Suppressor macrophage treated with lipopolysaccharide for 4 hours (primary cell): ENCODE data around the gene MAGI2.
A peak's percentile ranks its signal among the peaks of the same experiment; 100 is the strongest.

Experiments
- DNase-seq: peaks from one replicate; pipeline ENCODE4 v3.0.0-alpha.2; 2020

MAGI2 gene

GRCh38 chr7:78148166-78148894, 1305.1 kb downstream of the MAGI2 start:
- DNase-seq: no peak

DNA sequence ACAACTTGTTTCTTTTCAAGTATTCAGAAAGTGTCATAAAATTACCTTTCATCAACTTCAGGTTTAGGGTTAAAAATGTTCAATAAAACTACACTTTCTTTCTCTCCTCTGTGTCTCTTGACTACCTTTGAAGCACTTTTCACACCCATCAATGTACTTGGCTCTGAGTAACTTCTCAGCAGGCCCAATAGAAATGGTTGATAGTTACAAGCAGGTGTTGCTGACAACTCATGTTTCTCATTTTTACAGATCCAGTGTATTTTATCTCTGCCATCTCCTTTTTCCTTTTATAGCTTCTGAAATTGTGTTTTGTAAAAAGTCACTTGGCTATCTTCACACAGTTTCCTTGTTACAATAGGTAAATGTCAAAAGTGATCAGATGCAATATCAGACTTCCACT, 1306.9 kb downstream of the MAGI2 start:
- DNase-seq: no peak

GRCh38 chr7:78143661-78144060, 1309.8 kb downstream of the MAGI2 start:
- DNase-seq: no peak

DNA sequence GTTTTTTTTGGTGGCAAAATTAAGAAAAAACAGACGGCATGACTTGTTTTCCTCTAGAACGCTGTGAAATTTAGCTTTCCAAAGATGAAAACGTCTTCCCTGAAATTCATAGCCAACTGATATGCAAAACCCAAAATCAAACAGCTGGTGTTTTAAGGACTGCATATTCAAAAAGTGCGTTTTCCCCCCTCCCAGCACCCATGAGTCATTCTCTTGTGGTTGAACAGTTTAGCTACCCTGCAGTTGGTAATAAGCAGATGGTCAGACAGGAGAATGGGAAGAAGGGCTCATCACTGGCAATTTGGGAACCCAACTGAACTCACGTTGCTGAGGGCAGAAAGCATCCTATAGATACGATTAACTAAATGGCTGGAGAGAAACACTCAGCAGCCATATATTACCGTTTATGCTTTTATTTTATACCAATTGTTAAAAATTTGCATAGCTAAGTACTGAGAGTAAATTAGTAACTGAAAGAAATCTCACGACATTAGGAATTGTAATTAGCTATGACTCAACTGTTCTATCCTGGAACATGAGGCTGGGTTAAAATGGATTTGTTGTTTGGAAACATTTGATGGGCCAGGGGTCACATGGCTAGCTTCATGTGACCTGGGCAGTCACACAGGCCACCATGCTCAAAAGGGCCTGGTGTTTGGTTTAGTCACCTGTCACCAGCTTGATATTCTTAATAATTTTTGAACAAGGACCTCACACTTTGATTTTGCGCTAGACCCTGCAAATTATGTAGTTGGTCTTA, 1311.8 kb downstream of the MAGI2 start:
- no peak for DNase-seq

DNA sequence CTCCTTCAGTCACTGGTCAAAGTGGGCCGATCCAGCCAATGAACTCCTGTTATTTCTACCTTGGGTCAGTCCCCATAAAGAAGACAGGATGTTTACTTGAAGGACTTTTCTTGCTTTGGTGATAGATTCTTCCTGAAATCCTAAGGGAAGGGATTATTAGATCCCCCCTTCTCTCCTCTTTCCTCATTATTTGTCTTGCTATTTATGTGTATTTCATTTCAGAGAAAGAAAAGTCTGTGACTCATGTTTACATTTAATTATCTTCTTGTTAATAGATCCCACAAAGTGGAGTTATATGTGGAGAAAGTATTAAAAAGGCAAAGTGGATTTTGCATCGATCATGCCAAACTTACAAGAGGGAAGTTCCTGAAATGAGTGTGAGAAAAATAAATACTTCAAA, 1313.4 kb downstream of the MAGI2 start:
- no peak for DNase-seq

DNA sequence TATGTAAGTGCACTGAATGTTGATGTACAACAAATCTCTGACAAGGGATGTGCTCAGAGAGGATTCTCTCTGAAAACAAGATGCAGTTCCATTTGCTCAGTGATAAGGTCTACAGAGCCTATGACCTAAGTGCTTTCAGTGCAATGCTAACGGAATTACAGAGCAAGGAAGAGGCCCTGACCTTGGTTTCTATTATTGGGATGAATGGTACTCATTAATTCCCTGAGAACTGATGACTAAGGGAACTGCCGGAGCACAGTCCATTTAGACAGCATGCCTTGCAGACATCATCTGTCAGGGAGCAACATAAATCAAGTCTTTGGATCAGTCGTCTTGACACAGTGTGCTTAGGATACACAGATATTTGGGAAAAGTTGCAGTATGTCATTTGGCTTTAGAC, 1314.1 kb downstream of the MAGI2 start:
- DNase-seq: no peak

- no peak for DNase-seq
Observed at GRCh38 chr7:78134774-78135173, 1318.7 kb downstream of the MAGI2 start.

- DNase-seq: no peak
Observed at GRCh38 chr7:78134256-78134655, 1319.2 kb downstream of the MAGI2 start.

GRCh38 chr7:78130446-78131215, 1322.8 kb downstream of the MAGI2 start:
- DNase-seq: no peak

DNA sequence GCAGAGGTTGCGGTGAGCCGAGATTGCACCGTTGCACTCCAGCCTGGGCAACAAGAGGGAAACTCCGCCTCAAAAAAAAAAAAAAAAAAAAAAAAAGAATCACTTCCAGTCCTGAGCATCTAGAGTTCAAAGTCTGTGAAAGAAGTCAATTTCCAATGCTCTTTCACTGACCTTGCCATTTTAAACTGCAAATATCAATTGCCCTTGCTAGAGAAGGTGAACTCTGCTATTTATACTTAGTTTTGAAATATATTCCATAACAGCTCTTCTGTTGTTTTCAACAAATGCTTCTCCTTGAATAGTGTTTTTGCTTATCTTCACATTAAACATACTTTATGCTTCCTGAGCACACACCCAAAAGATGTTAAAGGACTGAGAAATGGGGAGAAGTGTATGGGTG, 1323.6 kb downstream of the MAGI2 start:
- no peak for DNase-seq

- DNase-seq: no peak
Observed at GRCh38 chr7:78127009-78127408, 1326.5 kb downstream of the MAGI2 start.

DNA sequence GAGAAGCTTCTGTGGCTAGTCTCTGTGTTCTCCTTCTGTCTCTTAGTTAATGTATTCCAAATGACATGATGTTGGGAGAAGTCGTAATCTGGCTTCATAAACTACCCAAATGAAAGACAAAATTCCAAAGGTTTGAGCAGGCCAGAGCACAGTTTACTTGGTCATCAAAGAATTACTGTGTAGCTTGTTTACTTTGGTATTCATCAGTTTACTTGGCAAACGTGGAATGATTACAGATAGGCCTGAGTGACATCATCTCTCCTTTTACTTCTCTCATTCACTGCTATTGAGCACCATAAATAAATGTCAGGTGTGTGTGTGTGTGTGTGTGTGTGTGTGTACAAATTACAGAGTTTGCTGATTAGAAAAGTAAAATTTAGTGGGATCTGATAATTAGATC, 1327.6 kb downstream of the MAGI2 start:
- DNase-seq: no peak

GRCh38 chr7:78124216-78124615, 1329.3 kb downstream of the MAGI2 start:
- DNase-seq: no peak

DNA sequence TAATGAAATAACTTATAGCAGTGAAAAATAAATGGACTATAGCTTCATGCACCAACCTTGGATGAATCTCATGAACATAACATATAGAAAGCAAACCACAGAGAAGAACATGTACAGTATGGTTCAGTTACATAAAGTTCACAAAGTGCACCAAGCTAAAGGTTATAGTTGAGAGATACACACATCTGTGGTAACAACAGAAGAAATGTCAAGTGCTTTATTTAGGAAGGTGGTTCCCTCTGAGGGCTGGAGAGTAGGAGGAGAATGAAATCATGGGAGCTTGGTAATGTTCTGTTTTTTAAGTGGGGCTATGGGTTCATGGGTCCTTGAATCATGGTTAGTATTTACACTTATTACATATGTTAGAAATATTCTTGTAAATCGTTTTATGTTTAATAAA, 1331.6 kb downstream of the MAGI2 start:
- peak; percentile 10 for DNase-seq

GRCh38 chr7:78118470-78118869, 1335.0 kb downstream of the MAGI2 start:
- no peak for DNase-seq

DNA sequence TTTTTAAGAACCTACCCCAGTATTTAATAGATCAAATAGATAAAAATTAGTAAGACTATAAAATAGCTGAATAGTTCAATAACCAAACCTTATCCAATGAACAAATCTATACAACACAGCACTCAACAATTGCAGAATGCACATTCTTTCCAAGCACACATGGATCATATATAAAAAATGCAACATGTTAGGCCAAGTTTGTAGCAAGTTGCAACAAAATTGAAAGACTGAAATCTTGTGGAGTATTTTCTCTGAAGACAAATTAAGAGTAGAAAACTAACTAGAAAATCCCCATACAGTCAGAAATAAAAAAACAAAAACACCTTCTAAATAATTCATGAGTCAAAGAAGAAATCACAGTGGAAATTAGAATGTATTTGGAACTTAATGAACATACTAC, 1337.6 kb downstream of the MAGI2 start:
- no peak for DNase-seq

- DNase-seq: no peak
Observed at GRCh38 chr7:78114993-78115392, 1338.5 kb downstream of the MAGI2 start.

DNA sequence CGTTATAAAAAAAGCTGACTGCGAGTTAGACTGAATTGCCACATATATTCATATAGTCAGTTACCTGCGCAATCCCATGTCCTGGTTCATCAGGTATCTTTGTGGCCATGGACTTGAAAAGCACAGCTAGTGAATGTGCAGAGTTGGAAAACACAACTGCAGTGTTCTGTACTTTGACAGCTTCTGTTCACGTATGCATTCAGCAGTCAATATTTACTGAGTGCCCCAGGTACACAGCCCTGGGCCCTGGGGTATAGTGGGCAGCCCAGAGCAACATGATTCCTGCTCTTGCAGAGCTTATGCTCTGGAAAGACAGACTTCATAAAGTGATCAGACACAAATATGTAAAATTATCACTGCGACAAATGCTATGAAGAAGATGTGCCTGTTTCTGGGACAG, 1341.0 kb downstream of the MAGI2 start:
- no peak for DNase-seq

GRCh38 chr7:78111386-78111785, 1342.1 kb downstream of the MAGI2 start:
- DNase-seq: no peak

- DNase-seq: no peak
Observed at GRCh38 chr7:78103475-78103874, 1350.0 kb downstream of the MAGI2 start.

DNA sequence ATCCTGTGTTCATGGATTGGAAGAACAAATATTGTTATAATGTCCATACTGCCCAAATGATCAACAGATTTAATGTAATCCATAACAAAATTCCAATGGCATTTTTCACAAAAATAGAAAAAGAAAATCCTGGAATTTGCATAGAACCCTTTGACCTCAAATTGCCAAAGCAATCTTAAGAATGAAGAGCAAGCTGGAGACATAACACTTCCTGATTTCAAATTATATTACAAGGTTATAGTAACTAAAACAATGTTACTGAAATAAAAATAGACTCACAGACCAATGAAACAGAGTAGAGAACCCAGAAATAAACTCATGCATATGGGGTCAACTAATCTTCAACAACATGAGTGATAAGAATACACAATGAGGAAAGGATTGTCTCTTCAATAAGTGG, 1352.4 kb downstream of the MAGI2 start:
- DNase-seq: no peak

DNA sequence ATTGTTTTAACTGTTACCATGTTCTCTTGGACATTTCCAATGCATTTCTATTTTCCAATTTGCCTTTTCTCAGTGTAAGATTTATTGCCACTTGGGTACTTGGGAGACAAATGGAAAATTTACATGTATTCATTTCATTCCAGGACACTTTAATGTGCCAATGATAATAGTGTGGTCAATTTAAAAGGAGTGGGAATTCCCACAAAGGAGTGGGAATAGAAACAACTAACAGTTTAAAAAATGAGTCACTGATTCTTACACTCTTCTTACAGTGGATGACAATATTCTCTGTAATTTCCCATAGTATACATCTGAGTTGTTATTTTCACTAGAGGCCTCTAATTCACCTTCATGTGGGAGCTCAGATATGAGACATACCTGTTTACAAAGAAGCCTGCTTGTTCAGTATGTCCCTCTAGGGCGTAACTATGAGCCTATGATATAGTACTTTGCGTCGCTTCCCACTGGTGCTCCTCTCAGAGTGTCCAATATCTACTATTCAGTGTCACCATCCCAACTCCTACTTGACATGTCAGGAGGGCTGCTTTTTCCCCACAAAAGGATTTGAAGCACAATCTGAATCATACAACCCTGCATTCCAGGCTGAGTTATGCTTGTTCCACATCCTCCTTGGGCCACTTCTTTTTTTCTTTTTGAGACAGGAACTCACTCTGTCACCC, 1353.6 kb downstream of the MAGI2 start:
- no peak for DNase-seq

DNA sequence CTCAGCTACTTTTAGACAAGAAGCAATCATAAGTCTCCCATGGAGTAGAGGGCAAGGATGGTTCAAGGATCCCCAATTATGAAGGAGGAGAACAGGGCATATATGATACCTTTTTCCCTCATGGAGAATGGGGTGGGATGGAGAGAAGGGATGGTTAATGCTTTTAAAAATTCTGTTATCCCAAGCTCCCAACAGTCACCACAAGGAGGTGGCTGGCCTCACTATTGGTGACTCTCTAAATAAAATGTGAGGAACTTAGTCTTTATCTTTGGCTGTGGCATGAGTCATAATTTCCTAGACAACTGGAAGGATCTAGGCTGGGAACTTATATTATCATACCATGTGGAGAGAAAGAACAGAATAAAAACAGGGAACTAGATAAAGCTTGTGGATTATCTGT, 1357.9 kb downstream of the MAGI2 start:
- DNase-seq: no peak
